GM12878 (cell line): Measurements from ENCODE around the gene TRMU. TPM values are rescaled to one million over a fixed set of nuclear protein-coding genes. Genes with fewer than 3 reads are reported as not detected.

Source experiments
- ATAC-seq: fragments of 200-7000 bp; cut with Tn5 transposase; 3 replicates; pipeline ENCODE4 v1.9.1; 2020; ENCODE audit warnings: mild to moderate bottlenecking, moderate library complexity
- BruUV-seq: library from RNA; stranded (reverse); fragments of 400-500 nt; replicated peaks from 2 replicates; lab custom pipeline; 2021; lab: Mats Ljungman, UMichigan
- CTCF ChIA-PET: fragments of 300-600 bp; sonication (Branson Sonifier 250); formaldehyde crosslinking; extraction: SDS; loops from one replicate; lab custom pipeline; 2021; ENCODE audit warnings: inconsistent platforms; lab: Yijun Ruan, JAX
- POLR2A ChIA-PET: fragments of 350-600 bp; formaldehyde crosslinking; extraction: SDS; loops from one replicate; lab custom pipeline; 2021; ENCODE audit warnings: inconsistent platforms; lab: Charles Lee
- RAD21 ChIA-PET: fragments of 300-600 bp; sonication (Branson Sonifier 250); formaldehyde crosslinking; loops from one replicate; lab custom pipeline; 2023; ENCODE audit warnings: antibody characterized with exemption; ENCODE audit not compliant: unreplicated experiment; lab: Charles Lee
- SMC1A ChIA-PET: fragments of 300-600 bp; sonication (Branson Sonifier 250); formaldehyde crosslinking; loops from one replicate; lab custom pipeline; 2023; ENCODE audit not compliant: unreplicated experiment, uncharacterized antibody; lab: Charles Lee
- DNase-seq: peaks from one replicate; pipeline ENCODE4 v3.0.0-alpha.2; 2011; ENCODE audit warnings: low read depth, low spot score
- FAIRE-seq: peaks from 3 replicates; lab custom pipeline; 2011; peaks lifted over from hg19 to GRCh38; lab: Jason Lieb, UNC
- H2AFZ ChIP-seq: 2 replicates; pipeline ENCODE4 v1.6.0; 2011; ENCODE audit warnings: low read depth, low read length, control low read depth; ENCODE audit not compliant: control insufficient read depth
- H3K27ac ChIP-seq: 2 replicates; pipeline ENCODE4 v1.5.1; 2011; ENCODE audit warnings: control low read depth; ENCODE audit not compliant: control insufficient read depth, insufficient read depth
- H3K27me3 ChIP-seq, 2 experiments: replicated peaks in 1 of 2; 2 replicates each; pipeline versions ENCODE4 v1.6.0 to v1.6.1; 2011; ENCODE audit warnings: low read length in 1 of 2; ENCODE audit not compliant: control insufficient read depth in 2 of 2, insufficient read depth in 2 of 2
- H3K36me3 ChIP-seq, 2 experiments: 2 replicates each; pipeline ENCODE4 v1.5.1; 2011; ENCODE audit warnings: low read length in 1 of 2; ENCODE audit not compliant: control insufficient read depth in 2 of 2, insufficient read depth in 2 of 2
- H3K4me1 ChIP-seq: 2 replicates; pipeline ENCODE4 v1.6.1; 2011; ENCODE audit warnings: mild to moderate bottlenecking, low read length, moderate library complexity, mixed read lengths; ENCODE audit not compliant: control insufficient read depth, insufficient read depth
- H3K4me2 ChIP-seq: 2 replicates; pipeline ENCODE4 v1.6.0; 2011; ENCODE audit warnings: control low read depth; ENCODE audit not compliant: control insufficient read depth, insufficient read depth
- H3K4me3 ChIP-seq: fragments of 200-600 bp; sonication (generic); 2 replicates; pipeline ENCODE4 v1.5.1; 2016
- H3K79me2 ChIP-seq: 2 replicates; pipeline ENCODE4 v1.6.0; 2011; ENCODE audit warnings: low read length; ENCODE audit not compliant: control insufficient read depth, insufficient read depth
- H3K9ac ChIP-seq: 2 replicates; pipeline ENCODE4 v1.8.0; 2011; ENCODE audit warnings: low read length, control low read depth, mixed read lengths; ENCODE audit not compliant: control insufficient read depth, insufficient read depth
- H3K9me3 ChIP-seq: replicated peaks from 3 replicates; pipeline ENCODE4 v1.5.1; 2011; ENCODE audit warnings: mild to moderate bottlenecking, low read length; ENCODE audit not compliant: control insufficient read depth, insufficient read depth
- H4K20me1 ChIP-seq: 2 replicates; pipeline ENCODE4 v1.6.0; 2011; ENCODE audit not compliant: control insufficient read depth, insufficient read depth
- HDAC6 ChIP-seq: fragments of 200-600 bp; sonication (generic); IDR thresholded peaks from one replicate; pipeline ENCODE4 v1.8.0; 2017; ENCODE audit warnings: antibody characterized with exemption; ENCODE audit not compliant: unreplicated experiment
- IRF3 ChIP-seq: fragments of 450-650 bp; IDR thresholded peaks from 2 replicates; pipeline ENCODE4 v1.6.1; 2014; ENCODE audit warnings: mild to moderate bottlenecking
- NFIC ChIP-seq: IDR thresholded peaks from 2 replicates; pipeline ENCODE4 v1.6.1; 2012; ENCODE audit warnings: low read depth, mild to moderate bottlenecking, inconsistent platforms, low read length, moderate library complexity
- RELB ChIP-seq: fragments of 450-650 bp; IDR thresholded peaks from 2 replicates; pipeline ENCODE4 v1.6.1; 2017; ENCODE audit warnings: low read depth, mild to moderate bottlenecking, moderate library complexity
- SREBF2 ChIP-seq: IDR thresholded peaks from 2 replicates; pipeline ENCODE4 v1.6.1; 2012; ENCODE audit warnings: mild to moderate bottlenecking, low read length
- YY1 ChIP-seq: IDR thresholded peaks from 2 replicates; pipeline ENCODE4 v1.6.1; 2011; ENCODE audit warnings: low read depth, mild to moderate bottlenecking, low read length
- WGBS: methylation state at CpG from one replicate; pipeline ENCODE4 v1.1.6; 2016; ENCODE audit warnings: low lambda C conversion rate; ENCODE audit not compliant: insufficient replicate concordance, insufficient coverage; ENCODE audit errors: missing lambda C conversion rate; 5-methylcytosine and 5-hydroxymethylcytosine counted together
- in situ Hi-C: fragments of 300-500 bp; cut with MboI; formaldehyde crosslinking; loops from 9 replicates; pipeline ENCODE4 v1.14.3; 2018; ENCODE audit warnings: mixed read lengths
- intact Hi-C: fragments of 100-400 bp; cut with micrococcal nuclease; formaldehyde crosslinking; loops from one replicate; pipeline ENCODE4 v1.14.2; 2022; ENCODE audit not compliant: unreplicated experiment
- polyA plus RNA-seq, 11 experiments: library from polyadenylated mRNA; depleted of rRNA in 4 of 11; unstranded in 6 of 11; stranded (reverse) in 5 of 11; fragments of >200 nt; fragmentation: Nextera tagmentation in 4 of 11; fragmentation: Illumina TruSeq in 1 of 11; extraction: Ambion mirVana in 4 of 11; extraction: Trizol in 1 of 11; gene quantifications; 1 replicate in 1 of 11; 2 replicates in 10 of 11; pipeline versions ENCODE4 v1.2.1 to v1.2.3, GENCODE V29; 2011 to 2016; ENCODE audit warnings: inconsistent platforms in 2 of 11, missing spikeins in 2 of 11, low read depth in 1 of 11
- total RNA-seq, 4 experiments: library from RNA; depleted of rRNA in 3 of 4; stranded (reverse); fragments of >200 nt in 3 of 4; fragmentation: Illumina TruSeq in 1 of 4; extraction: Trizol in 1 of 4; gene quantifications; 2 replicates each; pipeline versions ENCODE4 v1.2.1 to v1.2.3, GENCODE V29; 2013 to 2021

Gene TRMU
- total and polyA plus RNA-seq, 10 of the 15 experiments (the other 5 are each of a cell fraction or from before 2014, with no cell fraction given), result 3.5 to 57.0 (median 44.0) TPM

GRCh38 chr22:46388647-46389046 lies 53.1 kb downstream of the TRMU start:
- H3K9ac ChIP-seq, result no peak overlapping the region
- ATAC-seq (no peak), DNase-seq (no peak), FAIRE-seq (no peak)
- H3K4me1 ChIP-seq, result no peaks in the 10 kb centered on the region
- ChIA-PET POLR2A (no interaction called here), SMC1A (no interaction called here), CTCF (no interaction called here), RAD21 (no interaction called here)
- intact Hi-C loops (no loop called here), in situ Hi-C loops (no loop called here)
- H3K27me3 ChIP-seq, result no peaks in the 10 kb centered on the region; a peak in 1 of 4 replicates
- H4K20me1 ChIP-seq, result no peaks in the 10 kb centered on the region
- no peak overlapping the region for H3K4me3 ChIP-seq
- no TSS peak for BruUV-seq
- no peak for TF ChIP-seq NFIC
- TF ChIP-seq HDAC6, result no peak
- no peak for TF ChIP-seq IRF3
- TF ChIP-seq YY1, result no peak
- no peak for TF ChIP-seq RELB
- TF ChIP-seq SREBF2, result no peak
- no peak overlapping the region for H2AFZ ChIP-seq
- H3K79me2 ChIP-seq, result no peaks in the 10 kb centered on the region
- no peaks in the 10 kb centered on the region for H3K36me3 ChIP-seq
- WGBS, result 29% methylated on average over 10 of the region's 10 CpGs
- no peaks in the 10 kb centered on the region for H3K9me3 ChIP-seq
- H3K4me2 ChIP-seq, result no peak overlapping the region
- no peak overlapping the region for H3K27ac ChIP-seq
